Stimulated activated CD8-positive, alpha-beta memory T cell treated with anti-CD3 and anti-CD28 coated beads, Interleukin-4, amount 100 ng/mL, for 1 hour (primary cell): ENCODE results near the gene SYT2.
A peak's percentile ranks its signal among the peaks of the same experiment; 100 is the strongest.
"Not testable (repeated sequence)": the region's sequence is repeated elsewhere in the genome, so short reads cannot be mapped to it uniquely, and the experiment has no call there.

Source experiments
- DNase-seq, 2 donors: peaks; one replicate each; pipeline ENCODE4 v3.0.0-alpha.2; 2020; ENCODE audit warnings: low read depth in 2 of 2, low spot score in 1 of 2

The SYT2 gene

GRCh38 chr1:202643397-202644218, 66.6 kb downstream of the SYT2 start:
- DNase-seq = no peak

- DNase-seq = no peak
These were observed 67.5 kb downstream of the SYT2 start for GRCh38 chr1:202642619-202643291.

- no peak for DNase-seq
These were observed 68.0 kb downstream of the SYT2 start for GRCh38 chr1:202642212-202642611.

DNA sequence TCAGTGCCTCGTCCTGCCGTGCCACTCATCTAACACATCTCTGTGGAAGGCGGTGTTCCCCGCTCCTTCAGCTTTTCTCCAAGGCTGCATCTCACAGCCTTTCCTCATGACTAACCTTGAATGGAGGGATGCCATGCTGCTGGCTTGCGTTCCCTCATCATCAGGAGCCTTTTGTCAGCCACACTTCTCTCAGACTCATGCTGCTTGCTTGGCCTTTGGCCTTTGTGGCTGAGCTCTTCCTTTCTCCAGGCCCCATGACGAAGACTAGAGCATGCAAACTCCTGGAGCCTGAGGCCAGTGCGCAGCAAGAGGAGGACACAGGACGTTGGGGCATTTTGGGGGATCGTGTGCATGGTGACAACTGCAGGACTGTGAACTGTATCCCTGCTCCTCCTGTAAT, 70.8 kb downstream of the SYT2 start:
- no peak for DNase-seq

GRCh38 chr1:202638701-202639305, 71.5 kb downstream of the SYT2 start:
- not testable (repeated sequence) for DNase-seq

DNA sequence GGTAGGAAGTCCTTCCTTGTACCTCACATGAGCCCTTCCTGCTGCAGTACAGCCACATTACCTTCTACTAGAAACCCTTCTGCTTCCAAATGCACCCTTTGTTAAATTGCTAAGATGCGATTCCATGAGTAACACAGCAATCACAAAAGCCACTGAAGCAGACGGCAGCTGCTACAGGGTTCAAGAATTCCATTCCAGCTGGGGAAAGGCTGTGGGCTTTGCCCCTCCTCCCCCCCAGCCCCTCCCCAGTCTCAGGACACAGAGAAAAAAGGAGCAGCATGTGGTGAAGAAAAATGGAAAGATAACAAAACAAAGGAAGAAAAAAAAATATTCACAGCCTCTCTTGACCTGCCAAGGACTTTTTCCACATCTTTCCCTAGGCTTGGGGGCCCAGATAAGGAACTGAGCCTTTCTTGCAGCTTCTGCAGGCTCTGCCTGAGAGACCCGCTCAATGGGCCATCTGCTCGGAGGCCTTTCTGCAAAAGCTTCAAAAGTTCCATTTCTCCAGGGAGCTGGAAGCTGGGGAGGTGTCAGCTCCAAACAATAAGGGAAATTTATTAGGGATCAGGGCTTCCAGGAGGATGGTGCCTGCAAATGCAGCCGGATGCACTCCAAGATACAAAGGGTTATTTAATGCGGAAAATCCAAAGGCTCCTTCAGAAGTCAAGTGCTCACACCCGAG, 72.1 kb downstream of the SYT2 start:
- DNase-seq = no peak

DNA sequence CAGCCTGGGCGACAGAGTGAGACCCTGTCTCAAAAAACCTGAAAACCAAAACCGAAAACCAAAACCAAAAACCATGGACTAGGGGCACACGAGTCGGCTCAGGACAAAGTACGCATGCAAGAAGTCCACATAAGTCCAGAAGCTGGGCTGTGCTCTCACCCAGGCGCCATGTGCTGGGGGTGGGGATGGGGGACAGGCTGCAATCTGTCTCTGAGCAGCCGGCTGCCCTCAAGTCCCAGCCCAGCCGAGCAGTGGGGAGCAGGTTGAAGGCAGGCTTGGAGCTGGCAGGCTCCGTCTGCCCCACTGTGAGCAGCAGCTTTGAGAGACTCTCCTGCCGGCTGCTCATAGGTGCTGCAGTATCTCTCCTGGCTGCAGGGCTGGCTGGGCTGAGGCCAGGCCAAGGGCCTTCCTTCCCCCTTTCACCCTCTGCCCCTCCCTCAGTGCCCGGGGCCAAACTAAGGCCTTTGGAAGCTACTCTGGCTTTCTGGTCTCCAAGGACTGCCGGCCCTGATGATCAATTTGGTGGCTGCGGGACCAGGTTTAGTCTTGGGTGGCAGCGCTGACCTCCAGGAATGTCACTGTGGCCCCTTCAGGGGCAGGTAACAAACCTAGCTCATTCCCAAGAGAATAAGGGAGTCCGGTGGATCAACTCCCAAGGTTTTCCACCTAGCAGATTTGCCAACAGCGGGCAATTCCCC, 72.8 kb downstream of the SYT2 start:
- DNase-seq = not testable (repeated sequence)

- DNase-seq = not testable (repeated sequence)
These were observed 74.1 kb downstream of the SYT2 start for GRCh38 chr1:202636171-202636570.

DNA sequence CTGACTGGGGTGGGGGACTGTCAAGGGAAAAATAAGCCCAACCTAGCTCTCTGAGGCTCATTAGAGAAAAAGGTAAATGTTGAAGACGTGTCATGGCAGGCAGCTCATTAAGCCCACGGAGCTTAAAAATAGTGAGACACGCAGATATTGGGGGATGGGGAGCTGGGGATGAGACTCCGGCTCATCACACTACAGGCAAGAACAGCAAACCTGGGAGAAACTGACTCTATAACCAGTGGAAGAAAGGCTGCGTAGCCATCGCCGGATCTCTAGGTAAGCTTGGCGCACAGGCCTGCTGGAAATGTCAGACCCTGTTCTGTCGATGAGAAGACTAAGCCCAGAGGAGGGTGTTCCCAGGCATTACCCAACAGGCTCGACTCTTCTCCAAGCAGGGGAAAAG, 78.0 kb downstream of the SYT2 start:
- DNase-seq = no peak

GRCh38 chr1:202631076-202631923, 79.0 kb downstream of the SYT2 start:
- DNase-seq = no peak

DNA sequence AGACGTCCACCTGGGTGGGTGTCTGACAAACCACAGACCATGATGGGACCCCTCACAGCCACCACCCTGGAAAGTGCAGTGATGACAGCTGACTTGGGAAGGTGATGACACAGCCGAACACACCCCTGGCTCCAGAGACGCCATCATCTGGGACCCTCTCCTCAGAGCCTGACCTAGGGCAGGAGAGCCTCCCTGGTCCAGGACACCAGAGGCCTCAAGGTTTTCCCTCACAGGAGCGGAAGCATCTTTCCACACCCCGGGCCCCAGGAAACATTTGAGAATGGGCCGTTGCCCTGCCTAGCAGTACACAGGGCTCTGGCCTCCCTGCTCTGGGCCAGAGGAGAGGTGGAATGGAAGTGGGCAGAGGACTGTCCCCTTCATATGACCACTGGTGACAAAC, 79.7 kb downstream of the SYT2 start:
- DNase-seq = no peak

DNA sequence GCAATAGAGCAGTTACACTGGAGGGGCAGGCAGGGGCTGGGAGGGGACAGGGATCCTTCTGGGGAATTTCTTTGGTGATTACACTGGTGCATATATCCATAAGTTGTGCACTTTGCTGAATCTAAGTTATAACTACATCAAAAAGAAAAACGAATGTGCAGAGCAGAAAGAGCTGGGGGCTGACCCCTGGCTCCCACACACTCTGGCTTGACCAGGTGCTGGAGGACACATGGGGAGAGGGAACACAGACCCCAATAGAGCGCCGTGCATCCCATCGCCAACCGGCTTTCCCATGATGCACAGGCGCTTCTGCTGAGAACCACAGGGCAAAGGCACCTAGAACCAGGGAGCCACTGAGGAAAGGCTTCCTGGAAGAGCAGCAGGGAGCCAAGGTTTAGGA, 80.2 kb downstream of the SYT2 start:
- not testable (repeated sequence) for DNase-seq

DNA sequence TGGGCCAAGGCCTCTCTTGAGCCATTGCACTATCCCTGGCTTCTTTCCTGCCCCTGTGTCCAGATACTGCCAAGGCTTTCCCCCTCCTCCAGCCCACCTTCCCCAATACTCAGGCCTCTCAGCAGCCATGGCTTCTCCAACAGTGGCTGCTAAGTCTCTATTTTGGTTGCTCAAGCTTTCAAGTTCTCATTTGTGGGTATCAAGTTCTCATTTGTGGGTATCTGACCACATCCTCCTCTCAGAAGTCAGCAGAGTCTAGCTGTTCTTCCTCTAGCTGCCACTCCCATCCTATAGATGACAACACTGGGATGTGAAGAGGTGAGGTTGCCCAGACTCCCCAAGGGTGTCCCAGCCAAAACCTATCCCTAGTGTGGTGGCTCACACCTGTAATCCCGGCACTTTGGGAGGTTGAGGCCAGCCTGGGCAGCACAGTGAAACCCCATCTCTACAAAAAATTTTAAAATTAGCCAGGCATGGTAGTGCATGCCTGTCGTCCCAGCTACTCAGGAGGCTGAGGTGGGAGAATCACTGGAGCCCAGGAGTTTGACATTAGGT, 80.9 kb downstream of the SYT2 start:
- peak in 1 of 2 donors; percentile 5 for DNase-seq

DNA sequence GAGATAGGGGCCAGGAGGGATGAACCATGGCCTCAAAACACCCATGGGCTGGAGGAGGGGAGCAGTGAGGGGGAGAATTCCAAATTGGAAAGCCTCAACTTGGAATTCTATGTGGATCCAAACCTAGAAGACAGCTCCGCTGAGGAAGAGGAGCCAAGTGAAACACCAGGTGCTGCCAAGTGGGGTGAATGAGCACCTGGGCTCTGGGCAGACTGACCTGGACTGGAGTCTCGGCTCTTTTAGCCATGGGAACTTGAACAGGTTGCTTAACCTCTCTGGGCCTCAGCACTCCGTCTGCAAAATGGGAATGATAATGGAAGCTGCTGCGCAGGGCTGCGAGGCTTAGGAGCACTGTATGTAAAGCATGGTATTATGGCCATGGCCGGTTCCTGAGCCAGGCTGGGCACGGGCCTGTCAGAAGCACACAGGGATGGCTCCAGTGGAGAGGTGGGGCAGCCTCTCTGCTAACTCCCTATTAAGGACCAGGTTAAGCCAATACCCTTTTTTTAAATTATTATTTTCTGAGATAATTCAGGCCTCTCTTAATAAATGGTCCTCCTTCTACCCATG, 81.5 kb downstream of the SYT2 start:
- no peak for DNase-seq

DNA sequence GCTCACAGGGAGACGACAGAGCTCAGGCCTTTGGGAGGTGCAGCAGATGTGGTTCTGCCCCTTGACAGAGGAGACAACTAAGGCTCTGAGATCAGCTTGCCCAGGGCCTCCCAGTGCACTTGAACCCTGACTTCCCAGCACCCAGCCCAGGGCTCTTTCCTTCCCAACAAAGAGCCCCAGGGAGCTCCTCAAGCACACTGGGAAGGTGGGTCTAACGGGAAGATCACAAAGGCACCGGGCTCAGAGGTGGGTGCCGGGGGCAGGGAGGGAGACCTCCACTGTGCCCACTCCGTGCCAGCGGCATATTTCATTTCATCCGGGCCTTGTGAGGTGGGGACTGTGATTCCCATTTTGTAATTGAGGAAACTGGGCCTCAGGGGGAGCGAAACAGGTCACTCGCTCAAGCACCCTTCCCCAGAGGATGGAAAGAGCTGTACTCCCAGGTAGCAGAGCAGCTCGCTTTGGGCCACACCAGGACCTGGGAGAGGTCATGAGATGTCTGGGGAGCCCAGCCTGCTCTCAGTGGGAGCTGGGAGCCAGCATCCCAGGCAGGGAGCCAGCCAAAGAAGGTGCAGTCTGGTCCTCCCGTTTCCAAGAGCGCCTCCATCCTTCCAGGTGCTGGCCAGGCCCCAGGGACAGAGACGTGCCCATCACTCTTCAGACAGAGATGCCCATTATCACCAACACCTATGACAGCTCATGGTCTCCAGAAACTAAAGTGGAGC, 82.3 kb downstream of the SYT2 start:
- DNase-seq = no peak

DNA sequence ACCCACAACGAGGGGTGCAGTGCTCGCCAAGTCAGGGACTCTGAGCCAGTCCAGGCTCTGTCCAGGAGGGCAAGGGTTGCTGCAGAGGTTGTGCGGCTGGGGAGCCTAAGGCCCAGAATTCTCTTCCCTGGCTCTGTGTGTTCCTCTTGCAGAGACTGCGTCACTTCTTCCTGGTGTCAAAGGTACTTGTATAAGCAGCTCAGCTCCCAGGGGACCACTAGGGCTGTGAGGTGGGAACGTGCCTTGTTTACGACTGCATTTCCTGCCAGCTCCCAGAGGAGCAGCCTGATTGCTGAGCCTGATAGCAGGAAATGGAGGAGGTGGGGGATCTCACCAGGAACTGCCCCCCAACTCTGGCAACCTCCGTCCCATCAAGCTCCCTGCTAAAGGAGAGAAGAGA, 83.2 kb downstream of the SYT2 start:
- DNase-seq = not testable (repeated sequence)

- DNase-seq = peak in 1 of 2 donors; percentile 19
These were observed 84.6 kb downstream of the SYT2 start for GRCh38 chr1:202625416-202626360.

GRCh38 chr1:202624781-202625108, 85.5 kb downstream of the SYT2 start:
- DNase-seq = no peak
